ENCODE data around the gene ADISSP. TPM values are rescaled to one million over a fixed set of nuclear protein-coding genes. Genes with fewer than 3 reads are reported as not detected.

ADISSP gene
- total RNA-seq, 1 donor from 2014 or later: 27.7 TPM

- no peak for DNase-seq (ENCODE audit: extremely low read depth, low read depth, low spot score)
These were observed 27.6 kb downstream of the ADISSP start for GRCh38 chr20:3739926-3740451.

DNA sequence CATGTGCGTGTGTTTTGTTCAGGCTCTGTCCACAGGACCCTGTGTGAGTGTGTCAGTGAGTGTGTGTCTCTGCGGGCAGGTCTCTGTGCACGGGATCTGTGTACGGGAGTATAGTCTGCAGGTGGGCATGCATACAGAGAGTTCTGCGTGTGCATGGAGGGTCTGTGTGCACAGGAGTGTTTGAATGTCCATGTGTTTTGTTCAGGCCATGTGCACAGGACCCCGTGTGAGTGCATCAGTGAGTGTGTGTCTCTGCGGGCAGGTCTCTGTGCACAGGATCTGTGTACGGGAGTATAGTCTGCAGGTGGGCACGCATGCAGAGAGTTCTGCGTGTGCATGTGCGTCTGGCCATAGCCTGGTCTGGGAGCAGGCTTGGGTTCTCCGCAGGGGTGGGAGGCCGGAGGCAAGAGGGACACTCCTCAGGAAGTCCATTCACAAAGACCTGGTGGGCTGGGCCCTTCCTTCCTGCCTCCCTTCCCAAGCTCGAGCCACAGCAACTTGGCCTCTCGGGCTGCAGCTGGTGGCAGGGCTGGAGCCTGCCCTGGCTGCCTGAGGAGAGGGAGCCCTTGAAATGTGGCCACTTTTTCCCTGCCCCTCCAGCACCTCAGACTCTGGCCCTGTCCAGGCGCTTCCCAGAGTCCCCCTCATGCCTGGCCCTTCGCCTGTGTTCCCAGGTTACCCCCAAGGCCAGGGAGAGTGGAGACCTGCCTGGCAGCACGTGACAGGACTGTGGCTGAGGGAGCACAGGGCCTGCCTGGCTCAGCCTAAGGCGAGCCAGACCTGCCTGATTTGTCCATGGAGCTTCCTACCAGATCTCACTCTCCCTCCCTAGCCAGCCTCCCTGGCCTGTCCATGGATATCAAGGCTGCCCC, 28.3 kb downstream of the ADISSP start:
- DNase-seq (ENCODE audit: extremely low read depth, low read depth, low spot score): no peak

DNA sequence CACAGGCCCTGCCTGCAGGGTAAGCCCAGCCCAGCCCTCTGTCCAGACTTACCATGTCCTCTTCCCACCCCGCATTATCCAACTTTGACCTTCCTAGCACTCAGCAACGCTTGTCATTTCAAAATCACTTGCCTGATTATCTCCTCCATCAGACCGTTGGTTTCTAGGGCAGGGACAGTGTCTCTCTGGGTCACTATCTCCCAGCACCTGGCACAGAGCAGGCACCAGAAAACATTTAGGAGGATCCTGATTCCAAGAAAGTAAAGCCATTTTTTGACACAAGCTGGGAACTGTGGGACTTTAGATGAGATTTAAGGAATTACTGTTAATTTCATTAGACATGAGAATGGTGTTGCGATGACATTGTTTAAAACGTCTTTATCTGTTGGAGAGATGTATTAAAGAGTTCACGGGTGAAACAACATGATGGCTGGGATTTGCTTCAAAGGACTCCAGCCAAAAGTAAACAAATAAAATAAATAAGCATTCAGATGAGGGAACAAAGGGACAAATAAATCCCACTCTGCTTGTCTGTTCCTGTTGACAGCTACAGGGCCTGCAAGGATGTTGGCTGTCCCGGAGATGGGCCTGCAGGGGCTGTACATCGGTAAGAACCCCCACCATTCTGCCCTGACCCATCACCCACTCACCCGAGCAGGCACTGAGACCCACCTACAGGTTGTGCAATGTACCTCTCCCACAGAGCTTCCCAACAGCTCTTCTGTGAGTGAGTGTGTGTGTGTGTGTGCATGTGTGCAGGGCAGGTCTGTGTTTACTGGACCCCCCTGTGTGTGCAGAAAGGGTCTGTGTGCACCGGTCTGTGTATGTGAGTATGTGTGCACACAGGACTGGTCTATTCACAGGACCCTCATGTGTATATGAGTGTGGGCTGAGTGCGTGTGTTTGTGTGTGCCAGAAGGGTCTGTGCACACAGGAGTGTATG, 29.2 kb downstream of the ADISSP start:
- DNase-seq (ENCODE audit: extremely low read depth, low read depth, low spot score): no peak

GRCh38 chr20:3735768-3736167, 31.8 kb downstream of the ADISSP start:
- DNase-seq (ENCODE audit: extremely low read depth, low read depth, low spot score): no peak

GRCh38 chr20:3734111-3734843, 33.3 kb downstream of the ADISSP start:
- no peak for DNase-seq (ENCODE audit: extremely low read depth, low read depth, low spot score)

DNA sequence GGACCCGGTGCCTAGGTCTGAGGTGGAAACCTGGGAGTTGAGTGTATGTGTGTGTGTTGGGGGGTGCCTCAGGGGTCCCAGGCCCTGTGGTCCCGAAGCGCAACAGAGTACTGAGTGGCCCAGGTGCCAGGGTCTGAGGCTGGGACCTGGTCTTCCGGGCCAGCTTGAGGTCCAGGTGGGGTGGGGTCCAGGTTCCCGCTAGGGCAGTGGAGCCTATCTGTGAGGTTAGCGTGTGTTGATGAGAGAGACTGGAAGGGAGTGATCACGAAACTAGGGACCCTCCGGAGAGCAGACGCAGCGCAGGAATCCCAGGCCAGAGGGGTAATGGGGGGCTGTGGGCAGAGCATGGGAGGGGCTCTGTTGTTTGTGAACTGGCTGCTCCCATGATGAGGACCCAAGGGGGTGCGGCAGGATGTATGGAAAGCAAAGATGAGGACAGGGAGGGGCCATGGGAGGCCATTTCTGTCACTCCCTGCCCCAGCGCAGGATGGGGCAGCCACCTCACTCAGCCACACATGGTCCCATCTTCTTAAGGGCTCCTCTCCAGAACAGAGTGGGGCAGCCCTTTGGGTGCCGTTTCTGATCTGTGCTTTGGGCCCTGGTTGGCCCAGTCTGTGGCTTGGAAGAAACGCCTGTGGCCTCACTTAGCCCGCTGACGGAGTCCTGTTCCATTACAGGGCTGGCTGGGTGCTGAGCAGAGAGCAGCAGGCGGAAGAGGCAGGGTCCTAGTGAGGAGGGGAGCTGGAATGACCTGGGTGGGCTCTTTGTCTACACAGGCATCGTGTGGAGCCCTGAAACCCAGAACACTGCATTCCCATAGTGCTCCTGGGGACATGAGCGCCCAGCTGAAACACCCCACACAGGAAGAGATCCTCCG, 34.2 kb downstream of the ADISSP start:
- DNase-seq (ENCODE audit: extremely low read depth, low read depth, low spot score): no peak

DNA sequence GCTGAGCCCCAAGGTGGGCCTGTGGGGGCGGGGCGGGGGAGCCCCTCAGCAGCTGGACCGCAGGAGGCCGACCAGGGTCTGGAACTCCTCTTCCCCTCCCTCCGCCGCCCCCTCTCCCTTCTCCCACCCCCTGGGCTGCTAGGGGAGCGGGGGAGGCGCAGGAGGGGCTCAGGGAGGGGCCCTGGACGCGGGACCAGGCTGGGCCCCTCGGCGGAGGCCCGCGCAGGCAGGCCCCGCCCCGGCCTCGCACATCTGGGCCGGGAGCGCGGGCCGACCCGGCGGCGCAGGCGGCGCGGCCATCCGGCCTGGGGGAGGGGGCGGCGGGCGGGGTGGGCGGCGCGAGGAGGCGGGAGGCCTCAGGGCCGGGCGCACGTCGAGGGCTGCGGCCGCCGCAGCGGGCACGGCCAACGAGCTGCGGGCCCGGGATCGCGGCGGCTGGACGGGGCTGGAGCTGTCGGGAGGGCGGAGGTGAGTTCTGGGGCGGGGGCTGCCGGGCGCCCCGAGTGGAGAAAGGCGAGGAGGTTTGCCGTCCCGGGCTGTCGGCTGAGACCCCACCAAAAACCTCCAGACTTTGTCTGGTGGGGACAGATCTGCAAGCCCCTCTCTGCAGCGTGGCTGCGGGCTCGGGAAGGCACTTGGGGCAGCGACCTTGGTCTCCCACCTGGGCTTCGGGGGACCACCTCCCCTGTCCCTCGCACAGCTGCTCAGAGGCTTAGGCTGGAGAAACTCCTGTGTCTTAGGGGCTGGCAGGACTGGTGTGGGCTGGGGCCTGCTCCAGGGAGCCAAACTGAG, 35.0 kb downstream of the ADISSP start, which contains the start of gene HSPA12B:
HSPA12B (plus strand) TSS at position 359 of the 792 bp plus-strand sequence. CDS start 5,990 bp downstream, outside the sequence.
- DNase-seq (ENCODE audit: extremely low read depth, low read depth, low spot score): no peak

DNA sequence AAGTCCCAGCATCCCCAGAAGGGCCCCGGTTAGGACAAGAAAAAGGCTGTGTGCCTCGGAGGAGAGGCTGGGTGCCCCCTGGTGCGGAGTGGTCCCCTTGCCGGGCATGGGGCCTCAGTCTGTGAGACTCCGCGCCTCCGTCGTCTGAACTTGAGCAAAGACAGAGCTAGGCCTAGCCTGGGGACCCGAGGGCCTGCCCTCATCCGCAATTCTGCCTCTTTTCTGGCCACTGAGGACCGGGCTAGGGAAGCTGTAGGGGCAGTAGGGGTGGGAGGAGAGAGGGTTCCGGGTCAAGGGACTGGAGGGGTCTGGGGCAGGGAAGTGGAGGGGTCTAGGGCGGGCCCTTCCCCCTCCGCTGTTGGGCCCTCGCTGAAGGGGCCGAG, 35.6 kb downstream of the ADISSP start:
- no peak for DNase-seq (ENCODE audit: extremely low read depth, low read depth, low spot score)

DNA sequence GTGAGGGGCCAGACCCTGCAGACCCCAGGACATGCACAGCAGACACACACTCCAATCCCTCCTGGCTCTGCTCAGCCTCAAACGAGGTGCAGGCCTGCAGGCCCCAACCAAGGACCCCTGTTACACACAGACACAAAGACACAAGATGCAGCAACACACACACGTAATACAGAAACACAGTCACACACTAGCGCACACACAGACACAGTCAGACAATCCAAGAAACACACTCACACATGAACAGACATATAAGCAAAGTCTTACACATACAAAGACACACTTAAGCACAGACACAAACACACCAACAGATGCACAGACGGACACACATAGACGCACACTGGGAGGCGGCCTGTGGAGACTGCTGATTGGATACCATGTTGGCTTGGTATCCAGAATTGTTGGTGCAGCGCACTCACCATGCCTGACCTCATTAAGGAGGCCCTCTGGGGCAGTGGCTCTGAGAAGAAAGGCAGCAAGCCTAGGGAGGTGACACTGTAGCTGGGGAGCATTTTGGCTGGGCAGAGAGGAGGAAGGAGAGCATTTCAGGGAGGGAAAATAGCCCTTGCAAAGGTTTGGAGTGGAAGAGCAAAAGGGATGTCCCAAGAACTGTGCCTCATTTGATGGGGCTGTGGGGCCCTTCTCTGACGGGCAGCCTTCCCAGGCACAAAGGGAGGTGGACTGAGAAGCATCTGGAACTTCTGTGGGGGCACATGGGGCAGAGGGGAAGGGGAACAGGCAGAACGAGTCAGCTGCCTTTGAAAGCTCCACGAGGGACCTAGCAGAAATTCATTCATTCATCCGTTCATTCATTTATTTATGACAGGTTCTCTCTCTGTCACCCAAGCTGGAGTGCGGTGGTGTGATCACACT, 36.5 kb downstream of the ADISSP start:
- DNase-seq (ENCODE audit: extremely low read depth, low read depth, low spot score): no peak

DNA sequence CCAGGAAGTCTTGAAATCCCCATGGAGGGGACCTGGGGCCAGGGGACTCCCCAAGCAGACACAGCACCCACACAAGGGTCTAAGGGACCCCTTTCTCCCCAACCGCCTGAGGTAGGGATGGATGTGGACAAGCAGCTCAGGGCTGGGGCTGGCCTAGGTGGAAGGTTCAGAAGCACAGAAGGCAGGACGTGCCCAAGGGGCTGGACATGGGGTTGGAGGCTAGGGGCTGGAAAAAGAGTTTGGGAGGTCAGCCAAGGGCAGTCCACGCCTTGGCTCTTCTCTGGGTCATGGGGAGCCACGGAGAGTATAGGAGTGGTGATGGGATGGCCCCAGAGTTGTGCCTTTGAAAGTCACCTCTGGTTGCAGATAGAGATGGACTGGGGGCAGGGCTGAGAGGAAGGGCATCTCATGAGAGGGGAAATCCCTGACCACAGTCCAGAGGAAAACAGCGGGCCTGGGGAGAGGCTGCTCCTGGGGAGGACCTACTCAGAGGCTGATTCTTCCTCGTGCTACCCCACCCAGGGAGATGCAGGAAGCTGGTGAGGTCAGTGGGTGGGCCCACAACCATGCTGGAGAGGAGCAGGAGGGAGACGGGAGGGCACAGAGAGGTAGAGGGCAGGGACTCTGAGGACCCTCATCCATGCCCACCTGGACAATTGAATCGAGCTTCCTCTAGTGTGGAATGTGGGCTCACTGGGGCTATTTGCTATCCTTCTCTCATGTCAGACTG, 37.6 kb downstream of the ADISSP start:
- DNase-seq (ENCODE audit: extremely low read depth, low read depth, low spot score): no peak

- DNase-seq (ENCODE audit: extremely low read depth, low read depth, low spot score): no peak
These were observed 38.2 kb downstream of the ADISSP start for GRCh38 chr20:3729378-3729777.

DNA sequence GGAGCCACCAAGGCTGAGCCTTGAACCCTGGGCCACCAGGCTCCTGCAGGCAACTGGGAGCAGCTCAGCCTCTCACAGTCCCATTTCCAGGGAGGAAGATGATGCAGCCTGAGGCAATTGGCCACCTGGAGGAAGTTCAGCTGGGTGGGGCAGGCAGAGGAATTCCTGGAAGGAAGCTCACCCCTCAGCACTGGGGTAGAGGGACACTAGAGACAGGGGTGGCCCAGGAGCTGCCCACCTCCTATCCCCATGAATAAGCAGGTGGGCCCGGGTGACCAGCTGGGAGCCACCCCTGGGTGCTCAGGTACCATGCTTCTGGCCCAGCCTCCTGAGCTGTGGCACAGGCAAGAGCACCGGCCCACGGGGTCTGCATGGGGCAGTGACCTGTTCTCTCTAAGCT, 38.7 kb downstream of the ADISSP start:
- DNase-seq (ENCODE audit: extremely low read depth, low read depth, low spot score): no peak

- no peak for DNase-seq (ENCODE audit: extremely low read depth, low read depth, low spot score)
These were observed 39.2 kb downstream of the ADISSP start for GRCh38 chr20:3728354-3728753.

DNA sequence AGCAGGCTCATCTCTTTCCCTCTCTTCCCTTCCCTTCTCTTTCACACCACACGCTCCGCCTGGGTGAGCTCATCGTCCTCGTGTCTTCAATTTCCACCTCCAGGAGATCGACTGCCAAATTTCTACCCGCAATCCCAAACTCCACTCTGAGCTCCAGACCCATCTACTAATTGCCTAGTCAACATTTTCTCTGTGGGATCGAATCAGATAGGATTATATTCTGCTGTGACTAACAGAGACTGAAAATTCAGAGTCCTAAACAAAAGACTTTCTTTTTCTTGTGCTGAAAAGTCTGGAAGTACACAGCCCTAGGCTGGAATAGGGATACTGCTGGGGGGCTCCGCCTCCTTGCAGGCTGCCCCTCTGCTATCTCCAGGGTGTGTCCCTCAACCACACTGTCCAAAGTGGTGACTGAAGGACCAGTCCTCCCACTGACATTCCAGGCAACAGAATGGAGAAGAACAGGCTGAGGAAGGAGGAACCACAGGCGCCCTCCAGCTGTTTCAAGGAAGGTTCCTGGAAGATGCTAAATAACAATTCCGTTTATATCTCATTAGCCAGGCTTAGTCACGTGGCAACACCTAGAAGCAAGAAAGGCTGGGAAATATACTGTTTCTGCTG, 40.0 kb downstream of the ADISSP start:
- no peak for DNase-seq (ENCODE audit: extremely low read depth, low read depth, low spot score)

DNA sequence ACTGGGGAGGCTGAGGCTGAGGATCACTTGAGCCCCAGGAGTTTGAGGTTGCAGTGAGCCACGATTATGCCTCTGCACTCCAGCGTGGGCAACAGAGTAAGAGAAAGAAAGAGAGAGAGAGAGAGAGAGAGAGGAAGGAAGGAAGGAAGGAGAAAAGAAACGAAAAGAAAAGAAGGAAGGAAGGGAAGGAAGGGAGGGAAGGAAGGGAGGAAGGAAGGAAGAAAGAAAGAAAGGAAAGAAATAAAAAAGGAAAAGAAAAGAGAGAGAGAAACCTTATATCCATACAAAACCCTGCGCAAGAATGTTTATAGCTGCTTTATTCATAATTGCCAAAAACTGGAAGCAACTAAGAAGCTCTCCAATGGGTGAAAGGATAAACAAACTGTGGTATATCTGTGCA, 43.2 kb downstream of the ADISSP start:
- DNase-seq (ENCODE audit: extremely low read depth, low read depth, low spot score): no peak

DNA sequence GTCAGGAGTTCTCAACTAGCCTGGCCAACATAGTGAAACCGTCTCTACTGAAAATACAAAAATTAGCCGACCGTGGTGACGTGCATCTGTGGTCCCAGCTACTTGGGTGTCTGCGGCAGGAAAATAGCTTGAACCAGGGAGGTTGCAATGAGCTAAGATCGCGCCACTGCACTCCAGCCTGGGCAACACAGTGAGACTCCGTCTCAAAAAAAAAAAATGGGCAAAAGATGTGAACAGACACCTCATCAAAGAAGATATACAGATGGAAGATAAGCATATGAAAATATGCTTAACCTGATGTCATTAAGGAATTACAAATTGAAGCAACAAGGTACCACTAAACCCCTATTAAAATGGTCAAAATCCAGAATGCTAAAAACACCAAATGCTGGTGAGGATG, 44.3 kb downstream of the ADISSP start:
- no peak for DNase-seq (ENCODE audit: extremely low read depth, low read depth, low spot score)

DNA sequence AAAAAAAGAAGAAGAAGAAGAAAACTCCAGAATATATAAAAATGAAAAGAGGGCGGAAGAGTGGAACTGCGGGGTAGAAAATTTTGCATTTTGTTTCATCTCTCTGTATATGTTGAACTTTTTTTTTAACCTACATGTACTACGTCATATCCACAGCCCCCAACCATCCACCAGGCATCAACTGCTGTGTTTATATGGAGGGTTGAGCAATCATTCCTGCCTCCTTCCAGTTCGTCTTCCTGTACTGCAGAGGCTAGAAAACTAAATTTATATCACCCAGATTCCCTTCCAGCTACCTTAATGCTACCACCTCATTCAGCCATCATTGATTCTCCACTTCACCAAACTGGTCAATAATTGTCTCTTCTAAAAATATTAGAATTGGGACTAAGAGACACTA, 45.6 kb downstream of the ADISSP start:
- DNase-seq (ENCODE audit: extremely low read depth, low read depth, low spot score): no peak
